ENCODE results near the gene SLC10A6. TPM values are rescaled to one million over a fixed set of nuclear protein-coding genes. Genes with fewer than 3 reads are reported as not detected.

The SLC10A6 gene
- total and polyA plus RNA-seq, 10 of the 15 experiments (the other 5 are each of a cell fraction or from before 2014, with no cell fraction given), result 0.05 TPM; not detected in 9

- Histone ChIP-seq H3K4me3 (no peak overlapping the region), H3K27ac (ENCODE audit: control insufficient read depth, insufficient read depth) (no peak overlapping the region), H4K20me1 (ENCODE audit: control insufficient read depth, insufficient read depth) (no peaks in the 10 kb centered on the region), H3K36me3 (ENCODE audit: control insufficient read depth in 2 of 2, insufficient read depth in 2 of 2, low read length in 1 of 2) (no peaks in the 10 kb centered on the region), H3K4me2 (ENCODE audit: control insufficient read depth, insufficient read depth) (no peak overlapping the region), H3K9ac (ENCODE audit: control insufficient read depth, insufficient read depth, low read length) (no peak overlapping the region), H3K79me2 (ENCODE audit: control insufficient read depth, insufficient read depth, low read length) (no peaks in the 10 kb centered on the region), H3K4me1 (ENCODE audit: control insufficient read depth, insufficient read depth, low read length) (no peaks in the 10 kb centered on the region), H3K27me3 (replicated peaks in 1 of 2; ENCODE audit: control insufficient read depth in 2 of 2, insufficient read depth in 2 of 2, low read length in 1 of 2) (no peaks in the 10 kb centered on the region), H2AFZ (ENCODE audit: control insufficient read depth, low read depth, low read length) (no peak overlapping the region), H3K9me3 (replicated peaks; ENCODE audit: control insufficient read depth, insufficient read depth, low read length) (no peaks in the 10 kb centered on the region)
- intact Hi-C loops (cut with micrococcal nuclease; ENCODE audit: unreplicated experiment) (loop anchor here (1.0 to 10.0 kb wide), 3 partner anchors 301 to 851 kb away; partner anchors contain the start of gene PTPN13), in situ Hi-C loops (cut with MboI) (loop anchor here (5.0 kb wide), 1 partner anchor 399 kb away; no protein-coding TSS in a partner anchor)
- 56% methylated on average over 6 of the region's 6 CpGs for whole genome bisulfite sequencing (ENCODE audit: insufficient coverage, insufficient replicate concordance, low lambda C conversion rate, missing lambda C conversion rate)
- no peak for DNase-seq (ENCODE audit: low read depth, low spot score)
- SMC1A ChIA-PET (ENCODE audit: uncharacterized antibody, unreplicated experiment), result interaction anchor here (0.9 to 8.7 kb wide), 8 partner anchors 38 to 400 kb away, joined by 3 to 190 read pairs (median 6); no protein-coding TSS in a partner anchor
- peak; percentile 65 for ATAC-seq
- POLR2A ChIA-PET, result interaction anchor here (0.7 to 1.1 kb wide), 2 partner anchors 150 to 302 kb away, joined by 3 read pairs; partner anchors contain the start of gene PTPN13
- BruUV-seq (replicated peaks), result no TSS peak
- FAIRE-seq, result peak; percentile 75
- CTCF ChIA-PET, result interaction anchor here (1.0 to 11.3 kb wide), 5 partner anchors 26 to 398 kb away, joined by 3 to 307 read pairs (median 30); no protein-coding TSS in a partner anchor
- RAD21 ChIA-PET (ENCODE audit: unreplicated experiment), result interaction anchor here (0.7 to 1.5 kb wide), 5 partner anchors 302 to 397 kb away, joined by 3 to 79 read pairs (median 10); partner anchors contain the start of gene PTPN13
- TF ChIP-seq ZSCAN29 (IDR thresholded peaks at IDR 0.05), result no peak
- peak; percentile 52 to 80 (median 66) for TF ChIP-seq CTCF (IDR thresholded peaks at IDR 0.05 in 2 of 3, conservative IDR thresholded peaks at IDR 0.05 in 1 of 3; ENCODE audit: control insufficient read depth in 2 of 3, extremely low read depth in 1 of 3, insufficient read depth in 1 of 3, low read depth in 3 of 3, low read length in 3 of 3)
- TF ChIP-seq POLR2AphosphoS5 (IDR thresholded peaks at IDR 0.05; ENCODE audit: low read length), result no peak
- peak; percentile 97 for TF ChIP-seq RAD21 (IDR thresholded peaks at IDR 0.05; ENCODE audit: insufficient read depth, low read depth, low read length)
- TF ChIP-seq RELB (IDR thresholded peaks at IDR 0.05; ENCODE audit: low read depth), result 0 out of 2 replicates have a peak, but pooled peaks have one; percentile 35
- TF ChIP-seq SKIL (IDR thresholded peaks at IDR 0.05; ENCODE audit: low read depth, poor library complexity, severe bottlenecking), result peak; percentile 40
- peak; percentile 95 for TF ChIP-seq SMC3 (IDR thresholded peaks at IDR 0.05; ENCODE audit: borderline replicate concordance, low read length)
- no peak for TF ChIP-seq NRF1 (conservative IDR thresholded peaks at IDR 0.05; ENCODE audit: low read depth, low read length)
- 0 out of 2 replicates have a peak, but pooled peaks have one; percentile 12 for TF ChIP-seq ATF7 (IDR thresholded peaks at IDR 0.05; ENCODE audit: low read depth)
- TF ChIP-seq SIX5 (IDR thresholded peaks at IDR 0.05; ENCODE audit: low read depth, low read length, severe bottlenecking), result no peak
- no peak; the same call in 1 of the 2 replicates for TF ChIP-seq BMI1 (IDR thresholded peaks at IDR 0.05; ENCODE audit: borderline replicate concordance)
- TF ChIP-seq NBN (IDR thresholded peaks at IDR 0.05), result peak; percentile 25; the same call in 1 of the 2 replicates
Observed at GRCh38 chr4:86895692-86896488, 46.7 kb upstream of the SLC10A6 start.
